SK-MEL-5 (cell line): ENCODE measurements around the gene ABHD2. TPM values are rescaled to one million over a fixed set of nuclear protein-coding genes. Genes with fewer than 3 reads are reported as not detected.
"Not testable (repeated sequence)": the region's sequence is repeated elsewhere in the genome, so short reads cannot be mapped to it uniquely, and the experiment has no call there.

Experiments
- DNase-seq: peaks from one replicate; pipeline ENCODE4 v3.0.0-alpha.2; 2016; ENCODE audit warnings: low read depth, low spot score
- in situ Hi-C: cut with HindIII; loops from 2 replicates; pipeline ENCODE4 v1.10.0; 2016; ENCODE audit warnings: low sequenced_read_pairs, high pct_unique_total_duplicates, low pct_unique_long_range_greater_than_20kb
- small RNA-seq, 2 experiments: library from RNA; depleted of rRNA; stranded (forward); fragments of <200 nt; gene quantifications; one replicate each; pipeline ENCODE3, GENCODE V24; 2014
- total RNA-seq: library from RNA; depleted of rRNA; stranded (reverse); fragments of >200 nt; shearing (Covaris generic); gene quantifications from 2 replicates; pipeline ENCODE4 v1.2.3, GENCODE V29; 2014; rRNA removed

ABHD2 gene
- total RNA-seq, 1 experiment from 2014 or later: 46.7 TPM

DNA sequence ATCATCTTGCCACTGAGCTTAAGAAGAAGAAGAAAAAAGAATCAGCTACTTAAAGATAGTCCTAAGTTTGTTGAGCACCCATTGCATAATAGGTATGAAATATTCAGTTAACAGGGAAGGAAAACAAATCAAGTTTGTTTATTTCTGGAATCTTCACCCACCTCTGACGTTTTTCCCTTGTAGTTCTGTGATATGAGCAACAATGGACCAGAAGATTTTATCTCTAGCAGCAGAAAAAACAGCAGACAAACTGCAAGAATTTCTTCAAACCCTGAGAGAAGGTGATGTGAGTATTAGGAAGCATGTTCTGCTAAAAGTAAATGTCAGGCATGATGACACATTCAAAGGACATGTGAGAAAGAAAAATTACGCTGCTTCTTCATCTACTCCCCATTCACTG, 159.2 kb downstream of the ABHD2 start:
- in situ Hi-C loops: no loop called here

DNA sequence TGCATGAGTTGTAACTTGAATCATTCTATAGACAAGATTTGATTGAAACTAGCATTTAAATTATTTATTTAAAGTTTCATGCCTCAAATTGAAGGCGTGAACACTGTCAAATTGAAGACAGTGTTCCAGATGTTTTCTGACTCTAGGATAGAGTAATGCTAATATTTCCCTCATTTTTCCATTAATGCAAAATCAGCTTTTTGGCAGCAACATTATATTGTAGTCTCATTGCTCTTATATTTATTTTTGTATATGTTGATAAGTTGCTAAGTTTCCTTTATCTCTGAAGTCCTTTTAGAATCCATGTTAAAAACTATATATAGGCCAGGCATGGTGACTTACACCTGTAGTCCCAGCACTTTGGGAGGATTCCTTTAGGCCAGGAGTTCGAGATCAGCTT, 160.3 kb downstream of the ABHD2 start:
- no peak for DNase-seq

More for the DNA sequence above, 159.2 kb downstream of the ABHD2 start:
- DNase-seq: no peak

GRCh38 chr15:89250142-89250541, 161.9 kb downstream of the ABHD2 start:
- in situ Hi-C loops: not testable (repeated sequence)

More for the DNA sequence above, 160.3 kb downstream of the ABHD2 start:
- in situ Hi-C loops: no loop called here

More at GRCh38 chr15:89250142-89250541, 161.9 kb downstream of the ABHD2 start:
- not testable (repeated sequence) for DNase-seq

Small RNAs within 50 kb of the gene (small RNA-seq; reads per million reads assigned to genes)
- 0 reads per million in 2 experiments for gene RNU7-195P

Other genes starting within 250 kb of the ABHD2 start
- 3.5 TPM in 2 replicates for gene HAPLN3, start 192.9 kb upstream of the ABHD2 start, total RNA-seq
- 40.3 and 41.4 TPM in 2 replicates for gene MFGE8, start 175.1 kb upstream of the ABHD2 start, total RNA-seq
- gene RLBP1, start 133.1 kb downstream of the ABHD2 start, total RNA-seq: 33.8 and 37.2 TPM in 2 replicates
- gene FANCI, start 155.5 kb downstream of the ABHD2 start, total RNA-seq: 57.6 and 64.5 TPM in 2 replicates
- gene POLG, start 246.4 kb downstream of the ABHD2 start, total RNA-seq: 35.7 and 42.2 TPM in 2 replicates